GM19372 (cell line): ENCODE measurements around the gene PFKFB3.
"Not testable (repeated sequence)": the region's sequence is repeated elsewhere in the genome, so short reads cannot be mapped to it uniquely, and the experiment has no call there.

ENCODE experiments used
- ATAC-seq: cut with Tn5 transposase; IDR thresholded peaks from one replicate; pipeline ENCODE4 v1.9.1; 2021; ENCODE audit warnings: mild to moderate bottlenecking, low read depth, moderate library complexity; ENCODE audit not compliant: unreplicated experiment

PFKFB3 gene

DNA sequence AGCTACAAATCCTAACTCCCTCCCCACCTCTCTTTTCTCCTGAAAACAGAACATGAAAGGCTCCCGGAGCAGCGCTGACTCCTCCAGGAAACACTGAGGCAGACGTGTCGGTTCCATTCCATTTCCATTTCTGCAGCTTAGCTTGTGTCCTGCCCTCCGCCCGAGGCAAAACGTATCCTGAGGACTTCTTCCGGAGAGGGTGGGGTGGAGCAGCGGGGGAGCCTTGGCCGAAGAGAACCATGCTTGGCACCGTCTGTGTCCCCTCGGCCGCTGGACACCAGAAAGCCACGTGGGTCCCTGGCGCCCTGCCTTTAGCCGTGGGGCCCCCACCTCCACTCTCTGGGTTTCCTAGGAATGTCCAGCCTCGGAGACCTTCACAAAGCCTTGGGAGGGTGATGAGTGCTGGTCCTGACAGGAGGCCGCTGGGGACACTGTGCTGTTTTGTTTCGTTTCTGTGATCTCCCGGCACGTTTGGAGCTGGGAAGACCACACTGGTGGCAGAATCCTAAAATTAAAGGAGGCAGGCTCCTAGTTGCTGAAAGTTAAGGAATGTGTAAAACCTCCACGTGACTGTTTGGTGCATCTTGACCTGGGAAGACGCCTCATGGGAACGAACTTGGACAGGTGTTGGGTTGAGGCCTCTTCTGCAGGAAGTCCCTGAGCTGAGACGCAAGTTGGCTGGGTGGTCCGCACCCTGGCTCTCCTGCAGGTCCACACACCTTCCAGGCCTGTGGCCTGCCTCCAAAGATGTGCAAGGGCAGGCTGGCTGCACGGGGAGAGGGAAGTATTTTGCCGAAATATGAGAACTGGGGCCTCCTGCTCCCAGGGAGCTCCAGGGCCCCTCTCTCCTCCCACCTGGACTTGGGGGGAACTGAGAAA lies 30.4 kb downstream of the PFKFB3 start:
- no peak for ATAC-seq

DNA sequence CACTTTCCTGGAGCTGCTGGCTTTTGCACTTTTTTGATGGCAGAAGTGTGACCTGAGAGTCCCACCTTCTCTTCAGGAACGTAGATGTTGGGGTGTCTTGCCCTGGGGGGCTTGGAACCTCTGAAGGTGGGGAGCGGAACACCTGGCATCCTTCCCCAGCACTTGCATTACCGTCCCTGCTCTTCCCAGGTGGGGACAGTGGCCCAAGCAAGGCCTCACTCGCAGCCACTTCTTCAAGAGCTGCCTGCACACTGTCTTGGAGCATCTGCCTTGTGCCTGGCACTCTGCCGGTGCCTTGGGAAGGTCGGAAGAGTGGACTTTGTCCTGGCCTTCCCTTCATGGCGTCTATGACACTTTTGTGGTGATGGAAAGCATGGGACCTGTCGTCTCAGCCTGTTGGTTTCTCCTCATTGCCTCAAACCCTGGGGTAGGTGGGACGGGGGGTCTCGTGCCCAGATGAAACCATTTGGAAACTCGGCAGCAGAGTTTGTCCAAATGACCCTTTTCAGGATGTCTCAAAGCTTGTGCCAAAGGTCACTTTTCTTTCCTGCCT lies 31.1 kb downstream of the PFKFB3 start:
- ATAC-seq: no peak

DNA sequence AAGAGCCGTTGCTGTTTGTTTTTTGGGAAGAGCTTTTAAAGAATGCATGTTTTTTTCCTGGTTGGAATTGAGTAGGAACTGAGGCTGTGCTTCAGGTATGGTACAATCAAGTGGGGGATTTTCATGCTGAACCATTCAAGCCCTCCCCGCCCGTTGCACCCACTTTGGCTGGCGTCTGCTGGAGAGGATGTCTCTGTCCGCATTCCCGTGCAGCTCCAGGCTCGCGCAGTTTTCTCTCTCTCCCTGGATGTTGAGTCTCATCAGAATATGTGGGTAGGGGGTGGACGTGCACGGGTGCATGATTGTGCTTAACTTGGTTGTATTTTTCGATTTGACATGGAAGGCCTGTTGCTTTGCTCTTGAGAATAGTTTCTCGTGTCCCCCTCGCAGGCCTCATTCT lies 31.6 kb downstream of the PFKFB3 start:
- ATAC-seq: no peak

GRCh38 chr10:6236349-6237198 lies 33.8 kb downstream of the PFKFB3 start:
- no peak for ATAC-seq

GRCh38 chr10:6237199-6237530 lies 34.4 kb downstream of the PFKFB3 start:
- ATAC-seq: no peak

DNA sequence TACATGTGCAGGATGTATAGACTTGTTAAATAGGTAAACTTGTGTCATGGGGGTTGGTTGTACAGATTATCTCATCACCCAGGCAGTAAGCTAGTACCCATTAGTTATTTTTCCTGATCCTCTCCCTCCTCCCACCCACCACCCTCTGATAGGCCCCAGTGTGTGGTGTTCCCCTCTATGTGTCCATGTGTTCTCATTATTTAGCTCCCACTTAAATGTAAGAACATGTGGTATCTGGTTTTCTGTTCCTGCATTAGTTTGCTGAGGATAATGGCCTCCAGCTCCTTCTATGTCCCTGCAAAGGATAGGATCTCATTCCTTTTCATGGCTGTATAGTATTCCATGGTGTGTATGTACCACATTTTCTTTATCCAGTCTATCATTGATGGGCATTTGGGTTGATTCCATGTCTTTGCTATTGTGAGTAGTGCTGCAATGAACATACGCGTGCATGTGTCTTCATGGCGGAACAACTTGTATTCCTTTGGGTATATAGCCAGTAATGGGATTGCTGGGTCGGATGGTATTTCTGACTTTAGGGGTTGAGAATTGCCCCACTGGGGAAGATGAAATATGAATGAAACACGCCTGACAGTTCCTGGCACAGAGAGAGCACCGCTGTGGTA lies 36.0 kb downstream of the PFKFB3 start:
- not testable (repeated sequence) for ATAC-seq

DNA sequence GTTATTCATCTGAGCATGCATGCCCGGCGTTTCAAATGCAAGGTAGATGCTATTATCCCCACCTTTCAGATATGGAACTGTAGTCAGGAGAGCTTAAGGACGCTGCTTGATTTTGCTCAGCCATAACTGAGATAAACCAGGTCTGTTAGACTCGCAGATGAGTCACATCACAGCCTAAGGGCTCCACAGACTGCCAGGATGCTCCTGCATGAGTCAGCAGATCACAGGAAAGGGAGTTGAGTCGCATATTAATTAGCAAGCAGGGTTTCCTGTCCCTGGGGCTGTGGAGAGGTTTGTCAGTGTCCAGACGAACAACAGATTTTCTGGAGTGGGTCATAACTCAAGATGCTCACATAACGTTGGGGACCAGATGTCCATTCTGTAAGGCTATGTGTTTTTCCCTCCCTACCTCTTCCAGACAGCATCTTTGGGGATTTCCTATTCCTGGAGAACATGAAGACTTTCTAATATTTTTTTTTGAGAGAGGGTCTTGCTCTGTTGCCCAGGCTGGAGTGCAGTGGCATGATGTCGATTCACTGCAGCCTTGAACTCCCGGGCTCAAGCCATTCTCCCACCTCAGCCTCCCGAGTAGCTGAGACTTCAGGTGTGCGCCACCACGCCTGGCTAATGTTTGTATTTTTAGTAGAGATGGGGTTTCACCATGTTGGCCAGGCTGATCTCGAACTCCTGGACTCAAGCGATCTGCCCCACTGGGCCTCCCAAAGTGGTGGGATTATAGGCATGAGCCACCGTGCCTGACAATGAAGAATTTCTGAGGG lies 36.7 kb downstream of the PFKFB3 start:
- ATAC-seq: no peak

GRCh38 chr10:6240254-6240653 lies 37.5 kb downstream of the PFKFB3 start:
- no peak for ATAC-seq

- ATAC-seq: no peak
These were observed 39.4 kb downstream of the PFKFB3 start for GRCh38 chr10:6242089-6242488.

- ATAC-seq: no peak
These were observed 41.8 kb downstream of the PFKFB3 start for GRCh38 chr10:6244510-6244909.

- ATAC-seq: no peak
These were observed 44.4 kb downstream of the PFKFB3 start for GRCh38 chr10:6247041-6247712.

- ATAC-seq: not testable (repeated sequence)
These were observed 46.2 kb downstream of the PFKFB3 start for GRCh38 chr10:6248908-6249307.

DNA sequence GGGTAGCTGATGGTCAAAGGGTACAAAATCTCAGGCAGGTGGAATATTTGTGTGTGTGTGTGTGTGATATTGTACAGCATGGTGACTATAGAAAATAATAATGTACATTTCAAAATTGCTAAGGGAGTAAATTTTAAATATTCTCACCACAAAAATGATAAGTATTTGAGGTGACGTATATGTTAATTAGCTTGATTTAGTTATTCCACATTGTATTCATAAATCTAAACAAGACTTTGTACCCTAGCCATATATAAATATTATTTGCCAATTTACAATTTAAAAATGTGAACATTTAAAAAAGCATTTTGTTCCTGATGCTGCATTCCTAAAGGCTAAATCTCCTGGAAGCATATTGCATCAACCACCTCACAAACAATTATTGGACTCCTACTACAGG lies 47.0 kb downstream of the PFKFB3 start:
- ATAC-seq: no peak

- no peak for ATAC-seq
These were observed 48.0 kb downstream of the PFKFB3 start for GRCh38 chr10:6250745-6251144.

DNA sequence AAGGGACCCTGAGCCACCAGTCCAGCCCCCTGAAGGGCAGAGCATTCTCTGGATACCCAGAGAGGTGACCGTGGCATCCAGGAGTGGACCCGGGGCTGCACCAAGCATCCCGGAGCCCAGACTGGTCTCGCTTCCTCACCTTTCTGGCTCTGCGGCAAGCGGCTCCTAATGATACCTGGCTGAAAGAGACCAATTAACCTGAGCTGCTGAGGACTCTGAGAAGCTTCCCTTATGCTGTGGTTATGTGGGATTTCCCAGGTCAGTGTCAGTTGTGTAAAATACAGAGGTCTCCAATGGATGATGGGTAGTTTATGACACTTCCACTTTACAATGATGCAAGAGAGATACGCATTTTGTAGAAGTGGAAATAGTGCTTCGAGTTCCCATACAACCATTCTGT lies 51.5 kb downstream of the PFKFB3 start:
- no peak for ATAC-seq

DNA sequence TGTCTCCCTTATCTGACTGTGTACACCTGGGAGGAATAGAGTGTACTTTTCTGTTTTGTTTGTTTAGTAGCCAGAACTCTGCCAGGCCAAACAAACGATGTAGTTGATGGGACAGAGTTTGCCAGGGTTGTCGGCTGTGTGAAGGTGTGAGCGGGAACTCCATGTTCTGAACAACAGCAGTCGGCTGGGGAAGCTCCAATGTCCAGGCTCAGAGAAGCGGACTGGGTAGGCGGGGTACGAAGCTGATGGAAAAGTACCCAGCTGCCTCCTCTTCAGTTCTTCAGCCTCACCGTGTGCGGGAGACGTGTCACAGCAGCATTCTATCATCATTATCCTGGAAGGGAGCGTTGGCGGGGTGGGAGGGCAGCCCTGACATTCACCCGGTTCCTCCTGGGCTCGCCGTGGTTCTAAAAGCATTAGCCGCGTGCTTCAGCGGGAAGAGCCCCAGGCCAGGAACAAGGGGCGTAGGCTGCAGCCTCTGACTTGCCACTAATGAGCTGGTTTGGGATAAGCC lies 52.9 kb downstream of the PFKFB3 start:
- no peak for ATAC-seq

DNA sequence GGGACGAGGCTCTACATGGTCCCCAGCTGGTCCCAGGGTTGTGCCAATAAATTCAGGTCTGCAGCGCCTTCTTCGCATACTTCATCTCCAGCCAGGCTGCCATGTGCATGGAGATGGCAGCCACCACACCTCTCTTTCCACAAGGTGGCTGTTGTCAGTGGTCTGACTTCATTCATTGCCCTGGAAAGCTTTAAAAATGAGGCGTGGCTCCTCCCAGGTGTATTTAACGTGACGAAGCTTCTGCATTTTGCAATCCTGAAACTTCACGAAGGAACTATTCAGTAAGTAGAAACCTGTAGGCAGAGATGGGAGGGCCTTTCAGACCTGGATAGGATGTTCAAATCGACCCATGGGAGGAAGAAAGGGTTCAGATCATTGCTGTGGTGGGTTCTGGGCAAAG lies 53.7 kb downstream of the PFKFB3 start:
- no peak for ATAC-seq

DNA sequence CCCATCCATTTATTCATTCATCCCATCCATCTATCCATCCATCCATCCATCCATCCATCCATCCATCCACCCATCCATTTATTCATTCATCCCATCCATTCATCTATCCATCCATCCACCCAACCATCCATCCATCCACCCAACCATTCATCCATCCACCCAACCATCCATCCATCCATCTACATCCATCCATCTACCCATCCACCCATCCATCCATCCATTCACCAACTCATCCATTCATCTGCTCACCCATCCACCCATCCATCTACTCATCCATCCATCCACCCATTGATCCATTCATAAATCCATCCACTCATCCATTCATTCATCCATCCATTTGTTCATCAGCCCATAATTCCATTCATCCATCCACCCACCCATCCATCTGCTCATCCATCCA lies 56.4 kb downstream of the PFKFB3 start:
- ATAC-seq: no peak

- ATAC-seq: no peak
These were observed 58.1 kb downstream of the PFKFB3 start for GRCh38 chr10:6260843-6261242.
